Mucosa of stomach (tissue), 1 donor: ENCODE measurements around the gene CRPPA.
"Not testable (repeated sequence)": the region's sequence is repeated elsewhere in the genome, so short reads cannot be mapped to it uniquely, and the experiment has no call there.

Experiments used
- H3K27me3 ChIP-seq: one replicate; pipeline ENCODE4 v1.7.0; 2013; ENCODE audit warnings: mild to moderate bottlenecking, low read length; ENCODE audit not compliant: control insufficient read depth, insufficient read depth
- H3K36me3 ChIP-seq: one replicate; pipeline ENCODE4 v1.7.0; 2013; ENCODE audit warnings: low read length; ENCODE audit not compliant: control insufficient read depth, insufficient read depth
- H3K4me1 ChIP-seq: one replicate; pipeline ENCODE4 v1.7.0; 2013; ENCODE audit warnings: mild to moderate bottlenecking, low read length; ENCODE audit not compliant: control insufficient read depth, insufficient read depth
- H3K4me3 ChIP-seq: one replicate; pipeline ENCODE4 v1.7.0; 2013; ENCODE audit warnings: low read length
- H3K9ac ChIP-seq: one replicate; pipeline ENCODE4 v1.7.0; 2013; ENCODE audit warnings: mild to moderate bottlenecking, low read length, moderate library complexity
- H3K9me3 ChIP-seq: one replicate; pipeline ENCODE4 v1.7.0; 2013; ENCODE audit warnings: mild to moderate bottlenecking, low read length, moderate library complexity; ENCODE audit not compliant: control insufficient read depth
- donor health status: Pancreatic carcinoma.

CRPPA gene

GRCh38 chr7:16443871-16444270 is 22.5 kb upstream of the CRPPA start:
- H3K9me3 ChIP-seq, H3K4me1 ChIP-seq, H3K4me3 ChIP-seq, H3K9ac ChIP-seq, H3K36me3 ChIP-seq, H3K27me3 ChIP-seq: not testable (repeated sequence)

DNA sequence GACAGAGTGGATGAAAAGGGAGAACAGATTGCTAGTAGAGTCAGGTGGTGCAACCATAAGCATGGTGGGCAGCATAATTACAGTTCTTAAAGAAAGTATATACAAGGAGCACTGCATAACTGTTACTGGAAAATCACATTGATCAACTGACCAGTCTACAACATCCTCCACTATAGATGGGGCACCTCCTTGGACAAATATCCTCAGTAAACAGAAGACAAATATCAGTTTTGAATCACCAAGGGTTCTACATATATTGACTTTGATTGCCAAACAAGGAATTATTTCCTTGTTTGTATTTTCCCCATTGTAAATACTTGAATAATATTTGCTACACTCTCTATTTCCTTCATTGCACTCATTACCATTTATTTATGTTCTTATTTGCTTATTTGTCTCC is 17.6 kb upstream of the CRPPA start:
- Histone ChIP-seq H3K27me3 (no peaks in the 10 kb centered on the region), H3K4me1 (no peaks in the 10 kb centered on the region), H3K36me3 (no peaks in the 10 kb centered on the region), H3K4me3 (no peak overlapping the region), H3K9me3 (no peaks in the 10 kb centered on the region), H3K9ac (no peak overlapping the region)

DNA sequence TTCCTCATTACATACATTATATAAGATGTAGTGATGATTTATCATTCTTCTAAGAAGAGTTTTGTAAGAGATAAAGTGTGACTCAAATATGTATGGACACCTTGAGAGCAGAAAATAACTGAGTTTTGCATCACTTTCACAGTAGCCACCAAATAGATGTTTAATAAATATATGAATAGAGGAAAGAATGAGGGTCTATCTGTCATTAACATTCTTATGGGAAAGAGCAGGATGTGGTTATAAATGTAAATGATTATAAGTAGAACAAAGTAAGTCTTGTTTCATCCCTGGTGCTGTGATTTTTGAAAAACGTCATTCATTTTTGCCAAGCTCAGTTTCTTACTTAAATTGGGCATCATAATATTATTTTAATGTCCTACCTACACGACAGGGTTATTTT is 15.0 kb upstream of the CRPPA start:
- H3K27me3 ChIP-seq, result no peaks in the 10 kb centered on the region
- H3K9ac ChIP-seq, result no peak overlapping the region
- H3K9me3 ChIP-seq, result no peaks in the 10 kb centered on the region
- peaks cover 7% of the 10 kb centered on the region for H3K4me1 ChIP-seq
- no peaks in the 10 kb centered on the region for H3K36me3 ChIP-seq
- no peak overlapping the region for H3K4me3 ChIP-seq

DNA sequence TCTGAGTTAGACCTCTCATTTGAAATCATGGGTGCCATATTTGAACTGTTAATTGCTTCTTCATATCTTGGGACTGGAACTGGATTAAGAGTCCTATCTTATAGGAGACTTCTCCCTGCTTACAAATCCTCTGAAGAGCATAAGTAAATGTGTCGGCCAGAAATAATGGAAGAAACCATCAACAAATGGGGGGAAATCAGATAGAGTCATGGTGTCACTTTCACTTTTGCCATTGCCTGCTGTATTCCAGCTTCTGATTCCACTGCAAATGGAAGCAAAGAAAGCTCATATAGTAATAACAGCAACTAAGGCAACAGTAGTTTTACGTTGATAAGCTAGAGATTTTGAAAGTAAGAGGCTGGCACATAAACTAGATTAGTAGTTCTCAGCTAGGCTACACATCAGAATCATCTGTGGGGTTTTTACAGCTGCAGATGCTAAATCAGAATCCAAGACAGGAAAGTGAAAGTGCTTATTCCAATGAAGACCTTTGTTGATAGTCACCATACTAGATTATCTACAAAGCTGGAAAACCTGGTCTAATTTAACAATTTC is 12.3 kb upstream of the CRPPA start:
- no peaks in the 10 kb centered on the region for H3K27me3 ChIP-seq
- no peaks in the 10 kb centered on the region for H3K9me3 ChIP-seq
- H3K4me1 ChIP-seq, result peaks cover 23% of the 10 kb centered on the region
- no peaks in the 10 kb centered on the region for H3K36me3 ChIP-seq
- no peak overlapping the region for H3K4me3 ChIP-seq
- no peak overlapping the region for H3K9ac ChIP-seq

GRCh38 chr7:16432425-16432731 is 11.0 kb upstream of the CRPPA start:
- no peaks in the 10 kb centered on the region for H3K27me3 ChIP-seq
- H3K9ac ChIP-seq, result no peak overlapping the region
- H3K9me3 ChIP-seq, result no peaks in the 10 kb centered on the region
- peaks cover 26% of the 10 kb centered on the region for H3K4me1 ChIP-seq
- H3K4me3 ChIP-seq, result no peak overlapping the region
- H3K36me3 ChIP-seq, result no peaks in the 10 kb centered on the region

- Histone ChIP-seq H3K4me3 (no peak overlapping the region), H3K9me3 (no peaks in the 10 kb centered on the region), H3K27me3 (no peaks in the 10 kb centered on the region), H3K4me1 (peaks cover 26% of the 10 kb centered on the region), H3K36me3 (no peaks in the 10 kb centered on the region), H3K9ac (no peak overlapping the region)
Measured at GRCh38 chr7:16431646-16432424, 10.5 kb upstream of the CRPPA start.

- H3K9me3 ChIP-seq, result no peaks in the 10 kb centered on the region
- H3K4me1 ChIP-seq, result peaks cover 26% of the 10 kb centered on the region
- no peaks in the 10 kb centered on the region for H3K36me3 ChIP-seq
- H3K27me3 ChIP-seq, result no peaks in the 10 kb centered on the region
- no peak overlapping the region for H3K9ac ChIP-seq
- no peak overlapping the region for H3K4me3 ChIP-seq
Measured at GRCh38 chr7:16430133-16430532, 8.8 kb upstream of the CRPPA start.

DNA sequence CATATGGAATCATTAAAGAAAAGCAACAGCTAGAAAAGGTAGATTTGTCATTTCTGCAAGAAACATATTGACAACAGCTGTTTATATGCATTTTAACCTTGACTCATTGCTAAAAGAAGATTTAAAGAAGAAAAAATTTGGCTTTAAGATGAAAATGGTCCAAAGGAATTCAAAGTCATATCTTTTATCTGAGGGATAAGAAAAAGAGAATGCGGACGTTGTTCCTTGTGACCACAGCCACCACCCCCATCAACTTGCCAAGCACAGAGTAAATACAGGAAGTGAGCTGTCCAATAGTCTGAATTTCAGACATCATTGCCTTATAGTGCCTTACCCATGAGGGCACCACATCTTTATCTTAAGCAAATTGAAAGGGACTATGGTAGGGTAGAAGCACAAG is 7.3 kb upstream of the CRPPA start:
- peaks cover 32% of the 10 kb centered on the region for H3K4me1 ChIP-seq
- no peaks in the 10 kb centered on the region for H3K27me3 ChIP-seq
- no peaks in the 10 kb centered on the region for H3K9me3 ChIP-seq
- no peaks in the 10 kb centered on the region for H3K36me3 ChIP-seq
- H3K9ac ChIP-seq, result no peak overlapping the region
- H3K4me3 ChIP-seq, result no peak overlapping the region

GRCh38 chr7:16428182-16428581 is 6.8 kb upstream of the CRPPA start:
- Histone ChIP-seq H3K4me1 (peaks cover 32% of the 10 kb centered on the region), H3K27me3 (no peaks in the 10 kb centered on the region), H3K9ac (no peak overlapping the region), H3K36me3 (no peaks in the 10 kb centered on the region), H3K4me3 (no peak overlapping the region), H3K9me3 (no peaks in the 10 kb centered on the region)

- Histone ChIP-seq H3K27me3 (no peaks in the 10 kb centered on the region), H3K36me3 (no peaks in the 10 kb centered on the region)
Measured at GRCh38 chr7:16423761-16424160, 2.4 kb upstream of the CRPPA start.

DNA sequence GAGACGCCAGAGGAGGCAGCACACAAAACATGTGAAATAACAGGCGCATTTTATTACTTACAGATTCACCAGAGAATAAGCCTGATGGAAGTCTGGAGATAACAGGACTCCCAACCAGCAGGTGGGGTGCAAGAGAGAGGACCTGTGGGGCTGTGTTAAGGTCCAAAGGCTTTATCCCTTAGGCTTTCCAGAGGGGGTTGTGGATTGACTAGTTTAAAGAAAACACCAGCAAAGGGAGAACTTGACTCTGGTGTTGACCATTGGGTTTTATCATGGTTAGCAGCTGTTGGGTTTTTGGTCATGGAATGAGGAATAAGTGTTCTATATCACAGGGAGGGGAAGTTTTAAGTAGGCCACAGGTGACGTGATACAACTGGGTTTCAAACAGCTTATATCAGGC is 1.6 kb upstream of the CRPPA start:
- H3K4me3 ChIP-seq, result no peak overlapping the region
- no peaks in the 10 kb centered on the region for H3K27me3 ChIP-seq
- no peaks in the 10 kb centered on the region for H3K36me3 ChIP-seq
- H3K9me3 ChIP-seq, result no peaks in the 10 kb centered on the region
- peaks cover 33% of the 10 kb centered on the region for H3K4me1 ChIP-seq
- no peak overlapping the region for H3K9ac ChIP-seq

More at GRCh38 chr7:16423761-16424160, 2.4 kb upstream of the CRPPA start:
- Histone ChIP-seq H3K9me3 (no peaks in the 10 kb centered on the region), H3K9ac (no peak overlapping the region), H3K4me1 (peaks cover 36% of the 10 kb centered on the region), H3K4me3 (no peak overlapping the region)

DNA sequence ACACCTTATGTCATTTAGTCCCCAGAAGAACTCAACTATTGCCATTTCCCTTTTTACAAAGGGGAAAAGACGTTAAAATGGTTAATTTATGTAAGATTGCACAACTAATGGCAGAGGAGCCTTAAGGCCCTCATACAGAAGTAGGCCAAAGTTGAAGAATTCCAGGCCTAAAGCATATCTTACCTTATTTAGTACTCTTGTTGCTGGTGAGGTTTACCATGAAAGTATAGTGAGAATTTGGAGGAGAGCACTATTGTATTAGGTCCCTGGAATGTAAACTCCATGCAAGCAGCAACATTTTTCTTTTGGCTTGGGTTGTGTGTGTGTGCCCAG is 731 bp upstream of the CRPPA start:
- Histone ChIP-seq H3K27me3 (no peaks in the 10 kb centered on the region), H3K4me3 (no peak overlapping the region), H3K9me3 (no peaks in the 10 kb centered on the region), H3K4me1 (peaks cover 33% of the 10 kb centered on the region), H3K9ac (peak overlapping the region; percentile 96), H3K36me3 (no peaks in the 10 kb centered on the region)
